ENCODE data around the gene HRH1. TPM values are rescaled to one million over a fixed set of nuclear protein-coding genes. Genes with fewer than 3 reads are reported as not detected.

The HRH1 gene
- total and polyA plus RNA-seq, 10 of the 15 experiments (the other 5 are each of a cell fraction or from before 2014, with no cell fraction given): not detected

- no peak for DNase-seq (ENCODE audit: low read depth, low spot score)
- ChIA-PET CTCF (no interaction called here), POLR2A (no interaction called here), RAD21 (ENCODE audit: unreplicated experiment) (no interaction called here), SMC1A (ENCODE audit: uncharacterized antibody, unreplicated experiment) (no interaction called here)
- TF ChIP-seq MTA2 (IDR thresholded peaks at IDR 0.05; ENCODE audit: low read depth) (no peak), NRF1 (conservative IDR thresholded peaks at IDR 0.05; ENCODE audit: low read depth, low read length) (no peak)
- H3K27me3 ChIP-seq (replicated peaks in 1 of 2; ENCODE audit: control insufficient read depth in 2 of 2, insufficient read depth in 2 of 2, low read length in 1 of 2): peaks cover 0 to 1% of the 10 kb centered on the region in 2 experiments; a peak in 2 of 4 replicates
- no peaks in the 10 kb centered on the region for H3K9me3 ChIP-seq (replicated peaks; ENCODE audit: control insufficient read depth, insufficient read depth, low read length)
- no peaks in the 10 kb centered on the region for H3K79me2 ChIP-seq (ENCODE audit: control insufficient read depth, insufficient read depth, low read length)
- FAIRE-seq: no peak
- WGBS (ENCODE audit: insufficient coverage, insufficient replicate concordance, low lambda C conversion rate, missing lambda C conversion rate): 11% methylated on average over 5 of the region's 5 CpGs
- no peak overlapping the region for H3K9ac ChIP-seq (ENCODE audit: control insufficient read depth, insufficient read depth, low read length)
- no peak overlapping the region for H3K4me2 ChIP-seq (ENCODE audit: control insufficient read depth, insufficient read depth)
- no peak overlapping the region for H2AFZ ChIP-seq (ENCODE audit: control insufficient read depth, low read depth, low read length)
- no peaks in the 10 kb centered on the region for H3K4me1 ChIP-seq (ENCODE audit: control insufficient read depth, insufficient read depth, low read length)
- in situ Hi-C loops (cut with MboI): no loop called here
- H3K4me3 ChIP-seq: no peak overlapping the region
- BruUV-seq (replicated peaks): no TSS peak
- H3K27ac ChIP-seq (ENCODE audit: control insufficient read depth, insufficient read depth): no peak overlapping the region
- H4K20me1 ChIP-seq (ENCODE audit: control insufficient read depth, insufficient read depth): no peaks in the 10 kb centered on the region
- intact Hi-C loops (cut with micrococcal nuclease; ENCODE audit: unreplicated experiment): no loop called here
- no peak for ATAC-seq
- no peaks in the 10 kb centered on the region for H3K36me3 ChIP-seq (ENCODE audit: control insufficient read depth in 2 of 2, insufficient read depth in 2 of 2, low read length in 1 of 2)
Observed at GRCh38 chr3:11164607-11165006, 10.3 kb downstream of the HRH1 start.

- CTCF ChIA-PET: no interaction called here
- no TSS peak for BruUV-seq (replicated peaks)
- RAD21 ChIA-PET (ENCODE audit: unreplicated experiment): no interaction called here
- Histone ChIP-seq H3K4me2 (ENCODE audit: control insufficient read depth, insufficient read depth) (no peak overlapping the region), H3K27me3 (replicated peaks in 1 of 2; ENCODE audit: control insufficient read depth in 2 of 2, insufficient read depth in 2 of 2, low read length in 1 of 2) (peaks cover 0 to 1% of the 10 kb centered on the region in 2 experiments; a peak in 2 of 4 replicates), H3K4me1 (ENCODE audit: control insufficient read depth, insufficient read depth, low read length) (no peaks in the 10 kb centered on the region), H3K9ac (ENCODE audit: control insufficient read depth, insufficient read depth, low read length) (no peak overlapping the region), H3K4me3 (no peak overlapping the region), H3K27ac (ENCODE audit: control insufficient read depth, insufficient read depth) (no peak overlapping the region), H3K9me3 (replicated peaks; ENCODE audit: control insufficient read depth, insufficient read depth, low read length) (no peaks in the 10 kb centered on the region), H3K36me3 (ENCODE audit: control insufficient read depth in 2 of 2, insufficient read depth in 2 of 2, low read length in 1 of 2) (no peaks in the 10 kb centered on the region), H2AFZ (ENCODE audit: control insufficient read depth, low read depth, low read length) (no peak overlapping the region), H3K79me2 (ENCODE audit: control insufficient read depth, insufficient read depth, low read length) (no peaks in the 10 kb centered on the region), H4K20me1 (ENCODE audit: control insufficient read depth, insufficient read depth) (no peaks in the 10 kb centered on the region)
- FAIRE-seq (no peak), DNase-seq (ENCODE audit: low read depth, low spot score) (no peak), ATAC-seq (no peak)
- TF ChIP-seq SP1 (IDR thresholded peaks at IDR 0.05; ENCODE audit: low read depth, low read length): no peak
- TF ChIP-seq EED (IDR thresholded peaks at IDR 0.05; ENCODE audit: low read depth): no peak
- TF ChIP-seq MYC (IDR thresholded peaks at IDR 0.05; ENCODE audit: insufficient read depth, insufficient read length, insufficient replicate concordance, low read length, severe bottlenecking): no peak
- no peak for TF ChIP-seq EP300 (IDR thresholded peaks at IDR 0.05; ENCODE audit: borderline replicate concordance in 1 of 2, control insufficient read depth in 1 of 2, low read depth in 2 of 2, low read length in 2 of 2)
- no peak for TF ChIP-seq LARP7 (IDR thresholded peaks at IDR 0.05)
- no peak for TF ChIP-seq KDM1A (IDR thresholded peaks at IDR 0.05; ENCODE audit: borderline replicate concordance)
- no peak for TF ChIP-seq CREB1 (IDR thresholded peaks at IDR 0.05; ENCODE audit: low read depth)
- TF ChIP-seq YY1 (IDR thresholded peaks at IDR 0.05; ENCODE audit: low read depth, low read length): no peak
- TF ChIP-seq SUZ12 (IDR thresholded peaks at IDR 0.05; ENCODE audit: unreplicated experiment): no peak
- TF ChIP-seq ASH2L (IDR thresholded peaks at IDR 0.05; ENCODE audit: borderline replicate concordance, low read depth): no peak
- no peak for TF ChIP-seq NBN (IDR thresholded peaks at IDR 0.05)
- TF ChIP-seq NRF1 (conservative IDR thresholded peaks at IDR 0.05; ENCODE audit: low read depth, low read length): no peak
- TF ChIP-seq SUPT20H (IDR thresholded peaks at IDR 0.05; ENCODE audit: borderline replicate concordance, control insufficient read depth, low read depth, low read length): no peak
- TF ChIP-seq GATAD2B (conservative IDR thresholded peaks at IDR 0.05; ENCODE audit: low read depth): no peak
- TF ChIP-seq USF2 (IDR thresholded peaks at IDR 0.05; ENCODE audit: borderline replicate concordance, low read depth, low read length): no peak
- no peak for TF ChIP-seq TCF12 (IDR thresholded peaks at IDR 0.05; ENCODE audit: low read depth, low read length)
- no peak for TF ChIP-seq STAT3 (IDR thresholded peaks at IDR 0.05; ENCODE audit: low read depth, low read length)
- TF ChIP-seq NFYB (IDR thresholded peaks at IDR 0.05; ENCODE audit: insufficient read depth, low read depth, low read length): no peak
- TF ChIP-seq KAT2A (conservative IDR thresholded peaks at IDR 0.05; ENCODE audit: control insufficient read depth, low read depth, low read length): no peak
- no peak for TF ChIP-seq BMI1 (IDR thresholded peaks at IDR 0.05; ENCODE audit: borderline replicate concordance)
- in situ Hi-C loops (cut with MboI) (no loop called here), intact Hi-C loops (cut with micrococcal nuclease; ENCODE audit: unreplicated experiment) (no loop called here)
- POLR2A ChIA-PET: no interaction called here
- SMC1A ChIA-PET (ENCODE audit: uncharacterized antibody, unreplicated experiment): no interaction called here
- WGBS (ENCODE audit: insufficient coverage, insufficient replicate concordance, low lambda C conversion rate, missing lambda C conversion rate): 51% methylated on average over 8 of the region's 8 CpGs
Observed at GRCh38 chr3:11165476-11165875, 11.2 kb downstream of the HRH1 start.
